ENCODE measurements around the gene PGM2. TPM values are rescaled to one million over a fixed set of nuclear protein-coding genes. Genes with fewer than 3 reads are reported as not detected.
"Not testable (repeated sequence)": the region's sequence is repeated elsewhere in the genome, so short reads cannot be mapped to it uniquely, and the experiment has no call there.

The PGM2 gene
- total RNA-seq, 4 donors from 2014 or later = 37.4 to 45.6 (median 39.9) TPM

- intact Hi-C loops (cut with DNase I; ENCODE audit: low total_unique reads) = no loop called here
- no peaks in the 10 kb centered on the region for H3K36me3 ChIP-seq
- H3K27ac ChIP-seq = no peak overlapping the region
- H3K9me3 ChIP-seq = no peaks in the 10 kb centered on the region
- no peak for DNase-seq
- TF ChIP-seq CTCF (IDR thresholded peaks at IDR 0.05) (no peak), POLR2A (IDR thresholded peaks at IDR 0.05) (no peak)
- H3K4me3 ChIP-seq = no peak overlapping the region
- no peaks in the 10 kb centered on the region for H3K27me3 ChIP-seq
- no peaks in the 10 kb centered on the region for H3K4me1 ChIP-seq
Observed at GRCh38 chr4:37816719-37817118, 9.8 kb upstream of the PGM2 start.

- no peaks in the 10 kb centered on the region for H3K4me1 ChIP-seq
- intact Hi-C loops (cut with DNase I; ENCODE audit: low total_unique reads) = no loop called here
- H3K36me3 ChIP-seq = no peaks in the 10 kb centered on the region
- no peak overlapping the region for H3K4me3 ChIP-seq
- H3K9me3 ChIP-seq = no peaks in the 10 kb centered on the region
- no peak for DNase-seq
- no peaks in the 10 kb centered on the region for H3K27me3 ChIP-seq
- TF ChIP-seq POLR2A (IDR thresholded peaks at IDR 0.05) (no peak), CTCF (IDR thresholded peaks at IDR 0.05) (no peak)
- no peak overlapping the region for H3K27ac ChIP-seq
Observed at GRCh38 chr4:37818752-37819151, 7.7 kb upstream of the PGM2 start.

GRCh38 chr4:37820458-37820857 lies 6.0 kb upstream of the PGM2 start:
- H3K27ac ChIP-seq; H3K36me3 ChIP-seq; H3K27me3 ChIP-seq; DNase-seq; H3K4me1 ChIP-seq; H3K4me3 ChIP-seq; H3K9me3 ChIP-seq; intact Hi-C loops (cut with DNase I; ENCODE audit: low total_unique reads): not testable (repeated sequence)

GRCh38 chr4:37821953-37822605 lies 4.4 kb upstream of the PGM2 start:
- intact Hi-C loops (cut with DNase I; ENCODE audit: low total_unique reads) = no loop called here

GRCh38 chr4:37825501-37825900 lies 985 bp upstream of the PGM2 start:
- Histone ChIP-seq H3K27ac (peak overlapping the region; percentile 84 to 86), H3K4me3 (peak overlapping the region; percentile 69 to 95)
- intact Hi-C loops (cut with DNase I; ENCODE audit: low total_unique reads) = not testable (repeated sequence)

More at GRCh38 chr4:37821953-37822605, 4.4 kb upstream of the PGM2 start:
- Histone ChIP-seq H3K36me3 (no peaks in the 10 kb centered on the region), H3K27me3 (no peaks in the 10 kb centered on the region), H3K4me1 (no peaks in the 10 kb centered on the region), H3K27ac (no peak overlapping the region), H3K9me3 (no peaks in the 10 kb centered on the region), H3K4me3 (no peak overlapping the region)
- TF ChIP-seq CTCF (IDR thresholded peaks at IDR 0.05) (no peak), POLR2A (IDR thresholded peaks at IDR 0.05) (no peak)
- DNase-seq = no peak

More at GRCh38 chr4:37825501-37825900, 985 bp upstream of the PGM2 start:
- H3K9me3 ChIP-seq, DNase-seq, H3K36me3 ChIP-seq, H3K27me3 ChIP-seq: not testable (repeated sequence)
- peaks cover 0 to 12% of the 10 kb centered on the region in 2 donors for H3K4me1 ChIP-seq
- peak in 1 of 4 experiments; percentile 26 for TF ChIP-seq CTCF (IDR thresholded peaks at IDR 0.05)
